ENCODE measurements around the gene ACSL6.

The ACSL6 gene

DNA sequence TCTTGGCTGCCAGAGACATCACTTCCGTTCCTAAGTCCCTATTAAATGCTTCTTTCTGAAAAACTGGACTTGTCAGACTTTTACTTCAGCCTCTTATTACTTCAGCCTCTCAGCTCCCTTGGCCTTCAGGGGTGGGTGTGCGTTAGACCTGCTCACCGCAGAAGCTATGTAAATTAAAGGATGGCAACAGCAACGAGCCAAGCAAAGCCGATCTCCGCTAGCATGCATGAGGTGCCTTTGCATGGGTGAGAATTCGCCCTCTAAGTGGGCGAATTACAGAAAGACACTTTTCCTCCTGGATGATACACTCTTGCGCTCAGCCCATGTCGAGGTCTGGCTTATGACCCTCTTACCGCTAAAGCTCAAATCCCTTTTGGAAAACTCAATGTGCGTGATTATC, 38.1 kb upstream of the ACSL6 start:
- Histone ChIP-seq H2BK15ac (ENCODE audit: low read depth, poor library complexity, severe bottlenecking) (no peak overlapping the region), H3K14ac (ENCODE audit: low read length in 2 of 2) (no peak overlapping the region), H2BK120ac (ENCODE audit: low read depth, low read length) (no peak overlapping the region), H3K18ac (ENCODE audit: low read depth in 1 of 2, low read length in 2 of 2) (no peak overlapping the region), H3K4ac (ENCODE audit: low read depth in 1 of 2, low read length in 2 of 2) (no peak overlapping the region), H4K91ac (ENCODE audit: low read length) (no peak overlapping the region), H3K9ac (ENCODE audit: low read length) (no peak overlapping the region), H2BK12ac (ENCODE audit: low read length in 2 of 2) (no peak overlapping the region), H4K8ac (ENCODE audit: low read length) (no peak overlapping the region), H3K4me3 (ENCODE audit: insufficient read depth in 1 of 2, low read depth in 1 of 2, low read length in 2 of 2) (no peak overlapping the region), H2AFZ (ENCODE audit: low read depth, low read length) (no peak overlapping the region), H3K23ac (ENCODE audit: low read length in 2 of 2) (no peak overlapping the region), H3K4me1 (ENCODE audit: control insufficient read depth, insufficient read depth, low read depth, low read length) (peaks cover 2% of the 10 kb centered on the region), H3K27ac (ENCODE audit: low read length, poor library complexity, severe bottlenecking) (no peak overlapping the region), H3K9me3 (ENCODE audit: control insufficient read depth, low read length) (no peaks in the 10 kb centered on the region), H3K79me1 (replicated peaks; ENCODE audit: low read length, poor library complexity, severe bottlenecking) (no peaks in the 10 kb centered on the region), H3K4me2 (ENCODE audit: low read length, poor library complexity, severe bottlenecking) (no peak overlapping the region), H3K36me3 (ENCODE audit: control insufficient read depth in 1 of 2, insufficient read depth in 2 of 2, low read depth in 1 of 2, low read length in 2 of 2) (no peaks in the 10 kb centered on the region), H2AK5ac (ENCODE audit: low read length, severe bottlenecking) (no peak overlapping the region), H3K27me3 (ENCODE audit: control insufficient read depth in 1 of 2, insufficient read depth in 1 of 2, low read length in 2 of 2) (peaks cover 27 to 47% of the 10 kb centered on the region in 2 experiments), H2BK5ac (ENCODE audit: low read depth, low read length, poor library complexity, severe bottlenecking) (no peak overlapping the region)
- WGBS: 94% methylated on average over 12 of the region's 12 CpGs
- DNase-seq: no peak

DNA sequence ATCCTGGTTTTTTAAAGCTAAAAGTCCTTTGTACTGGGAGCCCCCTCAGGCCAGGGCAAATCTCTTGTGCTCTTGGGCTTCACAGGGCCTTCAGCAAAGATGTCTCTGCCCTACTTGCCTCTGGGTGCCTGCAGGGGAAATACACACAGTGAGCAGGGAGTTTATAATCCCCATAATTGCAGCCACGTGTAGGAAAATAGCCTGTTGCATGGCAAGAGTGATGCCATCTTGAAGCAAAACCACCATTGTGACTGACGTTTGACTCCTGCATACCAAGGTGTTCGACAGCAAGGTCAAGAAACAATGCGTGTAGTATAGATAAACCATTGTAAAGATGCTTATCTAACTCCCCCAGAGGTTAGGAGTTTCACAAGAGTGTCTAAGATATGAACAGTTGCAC, 37.6 kb upstream of the ACSL6 start:
- Histone ChIP-seq H2BK120ac (ENCODE audit: low read depth, low read length) (no peak overlapping the region), H2BK5ac (ENCODE audit: low read depth, low read length, poor library complexity, severe bottlenecking) (no peak overlapping the region), H3K36me3 (ENCODE audit: control insufficient read depth in 1 of 2, insufficient read depth in 2 of 2, low read depth in 1 of 2, low read length in 2 of 2) (no peaks in the 10 kb centered on the region), H4K91ac (ENCODE audit: low read length) (no peak overlapping the region), H3K18ac (ENCODE audit: low read depth in 1 of 2, low read length in 2 of 2) (no peak overlapping the region), H2BK12ac (ENCODE audit: low read length in 2 of 2) (no peak overlapping the region), H3K9me3 (ENCODE audit: control insufficient read depth, low read length) (no peaks in the 10 kb centered on the region), H2BK15ac (ENCODE audit: low read depth, poor library complexity, severe bottlenecking) (no peak overlapping the region), H4K8ac (ENCODE audit: low read length) (no peak overlapping the region), H3K4me1 (ENCODE audit: control insufficient read depth, insufficient read depth, low read depth, low read length) (peaks cover 2% of the 10 kb centered on the region), H3K9ac (ENCODE audit: low read length) (no peak overlapping the region), H3K4me3 (ENCODE audit: insufficient read depth in 1 of 2, low read depth in 1 of 2, low read length in 2 of 2) (no peak overlapping the region), H2AFZ (ENCODE audit: low read depth, low read length) (no peak overlapping the region), H2AK5ac (ENCODE audit: low read length, severe bottlenecking) (no peak overlapping the region), H3K14ac (ENCODE audit: low read length in 2 of 2) (no peak overlapping the region), H3K4me2 (ENCODE audit: low read length, poor library complexity, severe bottlenecking) (no peak overlapping the region), H3K4ac (ENCODE audit: low read depth in 1 of 2, low read length in 2 of 2) (no peak overlapping the region), H3K23ac (ENCODE audit: low read length in 2 of 2) (peak overlapping the region in 1 of 2 experiments; percentile 10), H3K27me3 (ENCODE audit: control insufficient read depth in 1 of 2, insufficient read depth in 1 of 2, low read length in 2 of 2) (peaks cover 26 to 42% of the 10 kb centered on the region in 2 experiments), H3K79me1 (replicated peaks; ENCODE audit: low read length, poor library complexity, severe bottlenecking) (no peaks in the 10 kb centered on the region), H3K27ac (ENCODE audit: low read length, poor library complexity, severe bottlenecking) (no peak overlapping the region)
- DNase-seq: no peak
- 73% methylated on average over 4 of the region's 4 CpGs for WGBS

DNA sequence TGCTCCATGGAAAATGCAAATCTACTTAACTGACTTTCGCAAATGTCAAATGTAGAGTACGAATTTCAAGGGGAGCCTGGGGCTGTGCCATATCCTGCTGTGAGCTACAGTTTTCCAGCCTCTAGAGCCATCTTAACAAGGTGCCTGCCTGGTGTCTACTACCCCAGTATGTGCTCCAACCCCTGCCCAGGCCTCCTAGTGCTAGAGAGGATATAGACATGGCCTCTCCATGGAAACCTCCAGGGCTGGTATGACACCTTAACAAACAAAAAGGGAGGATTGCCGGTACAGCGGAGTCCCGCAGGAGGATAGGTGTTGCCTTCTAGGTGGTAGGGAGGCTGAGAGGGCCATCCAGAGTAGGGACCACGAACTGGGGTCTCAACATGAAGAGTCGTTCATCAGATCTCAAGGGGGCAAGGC, 35.4 kb upstream of the ACSL6 start:
- no peak overlapping the region for H4K91ac ChIP-seq (ENCODE audit: low read length)
- H2BK12ac ChIP-seq (ENCODE audit: low read length in 2 of 2): no peak overlapping the region
- H3K27me3 ChIP-seq (ENCODE audit: control insufficient read depth in 1 of 2, insufficient read depth in 1 of 2, low read length in 2 of 2): peaks cover 33 to 34% of the 10 kb centered on the region in 2 experiments
- no peak overlapping the region for H3K27ac ChIP-seq (ENCODE audit: low read length, poor library complexity, severe bottlenecking)
- H2BK15ac ChIP-seq (ENCODE audit: low read depth, poor library complexity, severe bottlenecking): no peak overlapping the region
- no peak overlapping the region for H3K14ac ChIP-seq (ENCODE audit: low read length in 2 of 2)
- H2AFZ ChIP-seq (ENCODE audit: low read depth, low read length): no peak overlapping the region
- no peak overlapping the region for H2AK5ac ChIP-seq (ENCODE audit: low read length, severe bottlenecking)
- H3K4ac ChIP-seq (ENCODE audit: low read depth in 1 of 2, low read length in 2 of 2): no peak overlapping the region
- no peak overlapping the region for H3K18ac ChIP-seq (ENCODE audit: low read depth in 1 of 2, low read length in 2 of 2)
- no peak overlapping the region for H2BK5ac ChIP-seq (ENCODE audit: low read depth, low read length, poor library complexity, severe bottlenecking)
- H3K9me3 ChIP-seq (ENCODE audit: control insufficient read depth, low read length): peaks cover 2% of the 10 kb centered on the region
- no peak overlapping the region for H2BK120ac ChIP-seq (ENCODE audit: low read depth, low read length)
- no peaks in the 10 kb centered on the region for H3K36me3 ChIP-seq (ENCODE audit: control insufficient read depth in 1 of 2, insufficient read depth in 2 of 2, low read depth in 1 of 2, low read length in 2 of 2)
- H3K79me1 ChIP-seq (replicated peaks; ENCODE audit: low read length, poor library complexity, severe bottlenecking): no peaks in the 10 kb centered on the region
- 79% methylated on average over 7 of the region's 7 CpGs for WGBS
- H3K4me3 ChIP-seq (ENCODE audit: insufficient read depth in 1 of 2, low read depth in 1 of 2, low read length in 2 of 2): no peak overlapping the region
- no peak overlapping the region for H3K9ac ChIP-seq (ENCODE audit: low read length)
- H3K4me2 ChIP-seq (ENCODE audit: low read length, poor library complexity, severe bottlenecking): no peak overlapping the region
- H3K23ac ChIP-seq (ENCODE audit: low read length in 2 of 2): no peak overlapping the region
- DNase-seq: no peak
- no peak overlapping the region for H4K8ac ChIP-seq (ENCODE audit: low read length)
- H3K4me1 ChIP-seq (ENCODE audit: control insufficient read depth, insufficient read depth, low read depth, low read length): no peaks in the 10 kb centered on the region

DNA sequence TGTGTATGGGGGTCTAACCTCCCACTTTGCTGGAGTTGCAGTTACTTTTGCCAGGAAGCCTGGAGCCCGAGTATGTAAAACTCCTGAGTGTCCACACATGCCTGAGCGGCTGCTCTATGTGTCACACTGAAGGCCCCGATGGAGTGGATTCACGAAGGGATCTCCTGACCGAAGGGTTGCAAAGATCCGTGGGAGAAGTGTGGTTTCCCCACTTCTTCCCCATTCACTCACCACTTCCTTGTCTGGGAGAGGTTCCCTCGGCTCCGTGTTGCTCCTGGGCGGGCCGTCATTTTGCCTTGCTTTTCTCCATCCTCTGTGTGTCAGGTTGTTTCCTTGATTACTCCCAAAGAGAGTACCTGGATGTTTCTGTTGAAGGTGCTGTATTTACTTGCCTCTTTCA, 32.7 kb upstream of the ACSL6 start:
- Histone ChIP-seq H3K14ac (ENCODE audit: low read length in 2 of 2) (no peak overlapping the region), H3K27me3 (ENCODE audit: control insufficient read depth in 1 of 2, insufficient read depth in 1 of 2, low read length in 2 of 2) (peaks cover 20 to 30% of the 10 kb centered on the region in 2 experiments), H2BK120ac (ENCODE audit: low read depth, low read length) (no peak overlapping the region), H2BK15ac (ENCODE audit: low read depth, poor library complexity, severe bottlenecking) (no peak overlapping the region), H3K4me2 (ENCODE audit: low read length, poor library complexity, severe bottlenecking) (no peak overlapping the region), H2BK12ac (ENCODE audit: low read length in 2 of 2) (no peak overlapping the region), H4K8ac (ENCODE audit: low read length) (no peak overlapping the region), H3K79me1 (replicated peaks; ENCODE audit: low read length, poor library complexity, severe bottlenecking) (no peaks in the 10 kb centered on the region), H3K36me3 (ENCODE audit: control insufficient read depth in 1 of 2, insufficient read depth in 2 of 2, low read depth in 1 of 2, low read length in 2 of 2) (no peaks in the 10 kb centered on the region), H3K9me3 (ENCODE audit: control insufficient read depth, low read length) (peaks cover 7% of the 10 kb centered on the region), H3K23ac (ENCODE audit: low read length in 2 of 2) (no peak overlapping the region), H3K27ac (ENCODE audit: low read length, poor library complexity, severe bottlenecking) (no peak overlapping the region), H2BK5ac (ENCODE audit: low read depth, low read length, poor library complexity, severe bottlenecking) (no peak overlapping the region), H3K4me3 (ENCODE audit: insufficient read depth in 1 of 2, low read depth in 1 of 2, low read length in 2 of 2) (no peak overlapping the region), H4K91ac (ENCODE audit: low read length) (no peak overlapping the region), H3K4me1 (ENCODE audit: control insufficient read depth, insufficient read depth, low read depth, low read length) (no peaks in the 10 kb centered on the region), H3K9ac (ENCODE audit: low read length) (no peak overlapping the region), H3K18ac (ENCODE audit: low read depth in 1 of 2, low read length in 2 of 2) (no peak overlapping the region), H2AFZ (ENCODE audit: low read depth, low read length) (no peak overlapping the region), H2AK5ac (ENCODE audit: low read length, severe bottlenecking) (no peak overlapping the region), H3K4ac (ENCODE audit: low read depth in 1 of 2, low read length in 2 of 2) (no peak overlapping the region)
- 94% methylated on average over 9 of the region's 10 CpGs for WGBS
- no peak for DNase-seq

Measured in mesenchymal stem cell (in vitro differentiated cells and primary cell).